ENCODE results near the gene KANSL1. TPM values are rescaled to one million over a fixed set of nuclear protein-coding genes. Genes with fewer than 3 reads are reported as not detected.

Gene KANSL1
- total and polyA plus RNA-seq, 3 donors from 2014 or later: 70.3 to 158 (median 152) TPM

DNA sequence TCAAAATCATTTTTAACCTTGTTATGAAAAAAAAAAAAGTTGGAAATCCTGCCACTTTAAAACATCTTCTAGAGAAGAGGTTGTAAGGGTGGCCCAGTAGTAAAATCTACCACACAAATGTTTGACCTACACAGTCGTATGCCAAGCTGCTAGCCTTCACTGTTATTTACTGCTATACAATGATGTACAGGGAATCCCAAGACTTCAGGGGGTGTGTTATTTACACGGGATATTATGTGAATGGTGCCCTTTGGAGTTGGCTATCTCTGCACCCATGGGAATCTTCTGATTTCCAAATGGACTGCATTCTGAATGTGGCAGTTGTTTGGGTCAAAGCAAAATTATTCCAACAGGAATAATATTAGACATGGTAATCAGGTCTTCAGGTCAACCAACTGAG, 148.2 kb downstream of the KANSL1 start:
- H3K4me3 ChIP-seq: no peak overlapping the region
- no peaks in the 10 kb centered on the region for H3K9me3 ChIP-seq
- intact Hi-C loops (cut with DNase I; ENCODE audit: low total_unique reads): loop anchor here (10.0 kb wide), 1 partner anchor 150 kb away; the partner anchor contains the start of gene KANSL1
- no peak for DNase-seq
- H3K27me3 ChIP-seq: no peaks in the 10 kb centered on the region
- H3K4me1 ChIP-seq: peaks cover 12% of the 10 kb centered on the region
- H3K27ac ChIP-seq: no peak overlapping the region
- peaks cover 4% of the 10 kb centered on the region for H3K36me3 ChIP-seq (ENCODE audit: low read depth, missing control alignments)
- WGBS, 2 donors: 58 to 60% methylated on average over 2 of the region's 2 CpGs
- TF ChIP-seq, protein P1, sequence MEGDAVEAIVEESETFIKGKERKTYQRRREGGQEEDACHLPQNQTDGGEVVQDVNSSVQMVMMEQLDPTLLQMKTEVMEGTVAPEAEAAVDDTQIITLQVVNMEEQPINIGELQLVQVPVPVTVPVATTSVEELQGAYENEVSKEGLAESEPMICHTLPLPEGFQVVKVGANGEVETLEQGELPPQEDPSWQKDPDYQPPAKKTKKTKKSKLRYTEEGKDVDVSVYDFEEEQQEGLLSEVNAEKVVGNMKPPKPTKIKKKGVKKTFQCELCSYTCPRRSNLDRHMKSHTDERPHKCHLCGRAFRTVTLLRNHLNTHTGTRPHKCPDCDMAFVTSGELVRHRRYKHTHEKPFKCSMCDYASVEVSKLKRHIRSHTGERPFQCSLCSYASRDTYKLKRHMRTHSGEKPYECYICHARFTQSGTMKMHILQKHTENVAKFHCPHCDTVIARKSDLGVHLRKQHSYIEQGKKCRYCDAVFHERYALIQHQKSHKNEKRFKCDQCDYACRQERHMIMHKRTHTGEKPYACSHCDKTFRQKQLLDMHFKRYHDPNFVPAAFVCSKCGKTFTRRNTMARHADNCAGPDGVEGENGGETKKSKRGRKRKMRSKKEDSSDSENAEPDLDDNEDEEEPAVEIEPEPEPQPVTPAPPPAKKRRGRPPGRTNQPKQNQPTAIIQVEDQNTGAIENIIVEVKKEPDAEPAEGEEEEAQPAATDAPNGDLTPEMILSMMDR (IDR thresholded peaks at IDR 0.05): no peak
- no peak for TF ChIP-seq POLR2A (IDR thresholded peaks at IDR 0.05)

DNA sequence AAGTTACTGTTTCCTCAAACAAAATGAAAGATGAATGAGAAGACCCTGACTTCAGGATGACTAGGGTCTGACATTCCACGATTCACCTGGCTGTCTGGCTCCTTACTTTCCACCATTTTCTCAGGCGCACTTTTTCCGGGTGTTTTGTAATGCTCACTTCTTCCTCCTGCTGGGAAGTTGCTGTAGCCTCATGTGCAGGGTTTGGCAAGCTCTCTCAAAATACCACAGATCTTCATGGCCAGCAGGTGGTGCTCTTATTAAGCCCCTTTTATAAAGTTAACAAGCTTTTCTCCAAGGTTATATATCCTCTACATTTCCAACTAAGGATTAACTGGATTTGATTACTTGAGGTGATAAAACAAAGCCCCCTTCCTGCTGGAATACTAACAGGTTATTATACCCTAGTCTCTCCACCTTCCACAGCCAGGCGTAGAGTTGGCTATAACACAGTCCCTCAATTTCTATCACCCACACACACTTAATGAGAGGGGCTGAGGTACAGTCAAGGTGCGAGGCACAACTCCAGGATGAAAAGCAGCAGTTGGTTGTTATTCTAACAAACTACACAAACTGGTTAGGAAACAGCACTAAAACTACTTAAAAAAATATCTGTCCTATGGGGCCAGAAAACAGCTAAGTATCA, 148.8 kb downstream of the KANSL1 start:
- Histone ChIP-seq H3K4me3 (no peak overlapping the region), H3K9me3 (no peaks in the 10 kb centered on the region), H3K36me3 (ENCODE audit: low read depth, missing control alignments) (peaks cover 1% of the 10 kb centered on the region), H3K27ac (peak overlapping the region in 1 of 2 donors; percentile 51), H3K4me1 (peaks cover 12% of the 10 kb centered on the region), H3K27me3 (no peaks in the 10 kb centered on the region)
- 50 to 57% methylated on average over 5 of the region's 5 CpGs for WGBS, 2 donors
- intact Hi-C loops (cut with DNase I; ENCODE audit: low total_unique reads): loop anchor here (10.0 kb wide), 1 partner anchor 150 kb away; the partner anchor contains the start of gene KANSL1
- TF ChIP-seq, protein P1 (IDR thresholded peaks at IDR 0.05): peak; percentile 81 to 92 (median 89)
- TF ChIP-seq POLR2A (IDR thresholded peaks at IDR 0.05): no peak
- DNase-seq: peak; percentile 90

DNA sequence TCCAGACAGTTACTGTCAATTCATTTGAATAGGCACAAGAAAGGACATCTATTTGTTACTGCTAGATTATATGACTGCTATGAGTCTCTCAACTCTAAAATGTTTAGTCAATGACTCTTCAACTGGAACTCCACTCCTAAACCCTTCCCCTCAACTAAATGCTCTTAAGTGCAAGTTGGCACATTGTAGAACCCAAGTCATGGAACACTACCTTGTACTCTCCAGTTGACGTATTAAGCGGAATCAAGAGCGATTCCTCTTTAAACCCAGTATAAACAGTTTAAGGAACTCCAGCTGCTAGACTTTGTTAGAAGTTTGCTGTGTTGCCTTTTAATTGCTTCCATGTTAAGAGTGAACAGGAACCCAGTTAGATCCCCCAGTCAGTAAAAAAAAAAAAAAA, 149.6 kb downstream of the KANSL1 start:
- intact Hi-C loops (cut with DNase I; ENCODE audit: low total_unique reads): loop anchor here (10.0 kb wide), 1 partner anchor 151 kb away; the partner anchor contains the start of gene KANSL1
- Histone ChIP-seq H3K36me3 (ENCODE audit: low read depth, missing control alignments) (no peaks in the 10 kb centered on the region), H3K4me1 (peaks cover 12% of the 10 kb centered on the region), H3K4me3 (no peak overlapping the region), H3K9me3 (no peaks in the 10 kb centered on the region), H3K27ac (peak overlapping the region in 1 of 2 donors; percentile 51), H3K27me3 (no peaks in the 10 kb centered on the region)
- DNase-seq: no peak
- TF ChIP-seq POLR2A (IDR thresholded peaks at IDR 0.05): no peak
- TF ChIP-seq, protein P1 (IDR thresholded peaks at IDR 0.05): no peak
- 91 to 94% methylated on average over 3 of the region's 3 CpGs for WGBS, 2 donors

DNA sequence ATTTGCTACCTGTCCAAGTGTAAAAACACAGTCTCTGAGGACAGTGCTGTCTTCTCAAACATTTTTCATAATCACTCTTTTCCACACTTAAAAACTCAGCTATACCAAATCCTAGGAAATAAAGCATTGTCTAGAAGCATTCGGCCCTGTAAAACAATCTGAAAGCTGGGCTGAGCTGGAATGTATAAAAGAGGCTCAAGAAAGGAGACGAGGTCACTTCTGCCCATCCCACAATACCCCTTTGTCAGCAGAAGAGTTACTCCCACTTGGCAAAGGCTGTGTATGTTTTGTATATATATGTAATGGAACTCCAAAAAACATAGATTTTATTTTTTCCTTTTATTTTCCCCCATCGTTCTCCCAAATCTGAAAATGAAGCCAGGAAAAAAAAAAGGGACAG, 150.3 kb downstream of the KANSL1 start:
- Histone ChIP-seq H3K4me1 (peaks cover 12% of the 10 kb centered on the region), H3K36me3 (ENCODE audit: low read depth, missing control alignments) (no peaks in the 10 kb centered on the region)

More for the DNA sequence above, 150.3 kb downstream of the KANSL1 start:
- DNase-seq: no peak
- intact Hi-C loops (cut with DNase I; ENCODE audit: low total_unique reads): loop anchor here (10.0 kb wide), 1 partner anchor 152 kb away; the partner anchor contains the start of gene KANSL1
- Histone ChIP-seq H3K27me3 (no peaks in the 10 kb centered on the region), H3K4me3 (no peak overlapping the region), H3K9me3 (no peaks in the 10 kb centered on the region), H3K27ac (no peak overlapping the region)
- TF ChIP-seq POLR2A (IDR thresholded peaks at IDR 0.05): no peak
- TF ChIP-seq, protein P1 (IDR thresholded peaks at IDR 0.05): no peak
- WGBS, 2 donors: 58 to 68% methylated on average over 3 of the region's 3 CpGs
